ENCODE results near the gene STIP1. TPM values are rescaled to one million over a fixed set of nuclear protein-coding genes. Genes with fewer than 3 reads are reported as not detected.

The STIP1 gene
- total RNA-seq, 1 experiment from 2014 or later, result 338 TPM

DNA sequence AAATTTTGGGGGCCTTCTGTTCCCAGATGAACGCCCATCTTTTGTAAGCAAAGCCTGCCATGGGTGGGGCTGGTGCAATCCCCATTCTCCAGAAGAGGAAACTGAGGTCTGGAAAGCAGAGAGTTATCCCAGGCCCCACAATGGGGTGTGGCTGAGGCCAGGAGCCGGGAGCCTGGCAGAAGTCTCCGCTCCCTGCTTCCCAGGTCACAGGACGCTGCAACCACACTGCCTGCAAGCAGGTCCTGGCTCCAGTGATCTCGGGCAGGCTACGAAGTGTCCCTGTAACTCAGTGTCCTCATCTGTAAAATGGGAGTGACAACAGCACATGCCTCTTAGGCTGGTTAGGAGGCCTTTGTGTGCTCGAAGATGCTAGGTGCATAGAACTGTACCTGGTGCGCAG, 67.1 kb downstream of the STIP1 start:
- Mint-ChIP-seq H3K4me3 (peak overlapping the region; percentile 85 to 98), H3K9me3 (no peaks in the 10 kb centered on the region), H3K36me3 (ENCODE audit: insufficient read depth in 1 of 3, low read depth in 3 of 3) (peaks cover 20 to 39% (median 32%) of the 10 kb centered on the region in 3 experiments; a peak in 6 of 7 replicates), H3K4me1 (peaks cover 30 to 40% of the 10 kb centered on the region in 2 experiments), H3K27ac (no peak overlapping the region), H3K27me3 (ENCODE audit: low read depth) (no peaks in the 10 kb centered on the region)
- Histone ChIP-seq H3K79me1 (ENCODE audit: insufficient read depth, low read depth, low read length, poor library complexity, severe bottlenecking) (peaks cover 3% of the 10 kb centered on the region), H3K4me2 (ENCODE audit: insufficient read depth, insufficient read length, low read length) (peak overlapping the region; percentile 19), H3K9ac (ENCODE audit: extremely low read depth, insufficient read length, low read length) (no peak overlapping the region), H3K18ac (ENCODE audit: insufficient read length, low read depth, low read length) (no peak overlapping the region), H2BK5ac (ENCODE audit: insufficient read length, low read length) (no peak overlapping the region), H2BK120ac (ENCODE audit: low read depth, low read length, poor library complexity, severe bottlenecking) (no peak overlapping the region), H3K23ac (ENCODE audit: insufficient read length, low read depth, low read length) (no peak overlapping the region), H3K56ac (ENCODE audit: insufficient read length, low read depth, low read length) (no peak overlapping the region), H3K14ac (ENCODE audit: insufficient read depth, low read length) (no peak overlapping the region), H3K27me3 (ENCODE audit: insufficient read depth, low read length) (no peaks in the 10 kb centered on the region), H2AFZ (ENCODE audit: low read length) (no peak overlapping the region), H2BK20ac (ENCODE audit: low read depth, low read length, poor library complexity, severe bottlenecking) (no peak overlapping the region), H4K20me1 (ENCODE audit: control insufficient read depth, insufficient read depth, insufficient read length) (no peaks in the 10 kb centered on the region), H3K79me2 (ENCODE audit: insufficient read depth, low read length) (no peaks in the 10 kb centered on the region; the same call in 1 of the 2 replicates), H4K8ac (replicated peaks; ENCODE audit: insufficient read length, low read depth, low read length) (no peak overlapping the region), H2BK12ac (ENCODE audit: insufficient read length, low read depth, low read length) (no peak overlapping the region), H3K4ac (ENCODE audit: low read depth, low read length) (no peak overlapping the region), H4K91ac (ENCODE audit: insufficient read length, low read depth, low read length) (no peak overlapping the region), H3K4me1 (ENCODE audit: insufficient read depth, low read length) (peaks cover 9% of the 10 kb centered on the region; the same call in 1 of the 2 replicates), H4K5ac (ENCODE audit: insufficient read length, low read depth, low read length) (no peak overlapping the region), H3K27ac (ENCODE audit: insufficient read length, low read depth, low read length) (no peak overlapping the region), H2AK5ac (ENCODE audit: insufficient read length, low read length) (no peak overlapping the region), H2BK15ac (ENCODE audit: low read depth, low read length) (no peak overlapping the region), H3K9me3 (ENCODE audit: control insufficient read depth, low read depth, low read length) (no peaks in the 10 kb centered on the region), H3K23me2 (ENCODE audit: insufficient read length, low read depth, low read length, poor library complexity, severe bottlenecking) (peaks cover 16% of the 10 kb centered on the region), H3T11ph (ENCODE audit: low read length) (no peak overlapping the region)
- no peak for DNase-seq
- TF ChIP-seq, protein P1, sequence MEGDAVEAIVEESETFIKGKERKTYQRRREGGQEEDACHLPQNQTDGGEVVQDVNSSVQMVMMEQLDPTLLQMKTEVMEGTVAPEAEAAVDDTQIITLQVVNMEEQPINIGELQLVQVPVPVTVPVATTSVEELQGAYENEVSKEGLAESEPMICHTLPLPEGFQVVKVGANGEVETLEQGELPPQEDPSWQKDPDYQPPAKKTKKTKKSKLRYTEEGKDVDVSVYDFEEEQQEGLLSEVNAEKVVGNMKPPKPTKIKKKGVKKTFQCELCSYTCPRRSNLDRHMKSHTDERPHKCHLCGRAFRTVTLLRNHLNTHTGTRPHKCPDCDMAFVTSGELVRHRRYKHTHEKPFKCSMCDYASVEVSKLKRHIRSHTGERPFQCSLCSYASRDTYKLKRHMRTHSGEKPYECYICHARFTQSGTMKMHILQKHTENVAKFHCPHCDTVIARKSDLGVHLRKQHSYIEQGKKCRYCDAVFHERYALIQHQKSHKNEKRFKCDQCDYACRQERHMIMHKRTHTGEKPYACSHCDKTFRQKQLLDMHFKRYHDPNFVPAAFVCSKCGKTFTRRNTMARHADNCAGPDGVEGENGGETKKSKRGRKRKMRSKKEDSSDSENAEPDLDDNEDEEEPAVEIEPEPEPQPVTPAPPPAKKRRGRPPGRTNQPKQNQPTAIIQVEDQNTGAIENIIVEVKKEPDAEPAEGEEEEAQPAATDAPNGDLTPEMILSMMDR (conservative IDR thresholded peaks at IDR 0.05), result no peak
- WGBS (ENCODE audit: extremely low coverage, insufficient read length, low lambda C conversion rate), result no CpG with 5 or more reads among the region's 8 CpGs

All from H9 (cell line).